ENCODE measurements around the gene LAMTOR2.

Gene LAMTOR2

DNA sequence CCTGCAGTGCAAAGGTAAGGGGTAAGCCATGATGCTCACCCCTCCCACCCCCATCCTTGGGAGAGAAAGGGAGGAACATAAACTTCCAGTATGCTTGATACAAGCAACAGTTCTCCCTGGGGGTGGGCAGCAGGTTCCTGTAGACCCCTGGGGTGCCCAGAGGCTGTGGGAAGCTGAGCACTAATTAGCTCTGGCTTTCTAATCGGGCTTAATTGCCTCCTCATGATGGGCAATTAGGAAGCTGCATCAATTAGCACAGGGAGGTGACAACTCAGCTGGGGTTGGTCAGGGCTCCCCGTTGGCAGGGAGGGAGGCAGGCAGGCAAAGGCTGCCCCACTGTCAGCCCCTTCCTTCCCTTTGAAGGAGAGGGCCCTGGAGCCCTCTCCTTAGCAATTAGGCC lies 44.2 kb downstream of the LAMTOR2 start:
- DNase-seq (ENCODE audit: low read depth, low spot score), result no peak

DNA sequence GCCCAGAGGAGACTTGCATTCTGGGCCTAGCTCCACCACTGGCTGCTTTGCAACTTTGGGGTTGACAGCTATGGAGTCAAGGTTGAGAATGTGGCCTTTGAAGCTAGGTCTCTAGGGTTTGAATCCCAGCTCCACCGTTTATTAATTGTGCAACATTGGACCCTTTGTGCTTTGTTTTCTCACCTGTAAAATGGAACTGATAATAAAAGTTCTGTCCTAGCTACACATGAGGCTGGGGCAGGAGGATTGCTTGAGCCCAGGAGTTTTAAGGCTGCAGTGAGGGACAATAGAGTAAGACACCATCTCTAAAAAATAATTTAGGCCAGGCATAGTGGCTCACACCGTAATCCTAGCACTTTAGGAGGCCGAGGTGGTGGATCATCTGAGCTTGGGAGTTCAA lies 44.7 kb downstream of the LAMTOR2 start:
- no peak for DNase-seq (ENCODE audit: low read depth, low spot score)

DNA sequence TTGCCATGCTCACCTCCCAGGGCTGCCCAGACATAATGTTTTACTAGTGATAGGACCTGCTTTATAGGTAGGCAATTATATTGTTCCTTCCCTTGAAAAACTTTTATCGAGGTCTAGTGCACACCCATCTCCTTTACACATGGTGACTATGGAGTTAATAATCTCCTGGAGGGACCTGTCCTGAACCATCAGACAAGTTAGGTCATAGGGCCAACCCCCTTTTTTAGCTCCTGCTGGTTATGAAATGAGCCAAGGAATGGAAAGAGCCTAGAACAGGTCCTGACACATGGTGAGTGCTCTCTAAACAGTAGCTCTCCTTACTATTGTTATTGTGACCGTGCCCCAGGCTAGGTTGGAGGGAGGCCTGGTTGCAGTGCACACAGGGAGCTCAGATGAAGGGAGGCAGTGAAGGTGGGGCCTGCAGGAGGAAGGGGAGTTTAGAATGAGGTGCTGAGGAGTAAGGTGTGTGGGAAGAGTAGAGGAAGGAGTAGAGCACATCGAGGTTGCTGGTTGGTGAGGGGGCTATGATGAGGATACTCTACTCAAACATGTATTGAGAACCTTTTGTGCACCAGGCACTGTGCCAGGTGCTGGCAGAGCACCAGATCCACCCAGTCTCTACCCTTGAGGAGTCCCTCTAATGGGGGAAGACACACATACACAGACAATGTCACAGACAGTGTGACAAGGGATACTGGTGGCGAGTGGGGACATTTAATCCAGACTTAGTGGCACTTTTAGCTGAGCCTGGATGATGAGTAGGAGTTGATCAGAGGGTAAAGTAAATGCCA lies 45.8 kb downstream of the LAMTOR2 start:
- DNase-seq (ENCODE audit: low read depth, low spot score), result no peak

DNA sequence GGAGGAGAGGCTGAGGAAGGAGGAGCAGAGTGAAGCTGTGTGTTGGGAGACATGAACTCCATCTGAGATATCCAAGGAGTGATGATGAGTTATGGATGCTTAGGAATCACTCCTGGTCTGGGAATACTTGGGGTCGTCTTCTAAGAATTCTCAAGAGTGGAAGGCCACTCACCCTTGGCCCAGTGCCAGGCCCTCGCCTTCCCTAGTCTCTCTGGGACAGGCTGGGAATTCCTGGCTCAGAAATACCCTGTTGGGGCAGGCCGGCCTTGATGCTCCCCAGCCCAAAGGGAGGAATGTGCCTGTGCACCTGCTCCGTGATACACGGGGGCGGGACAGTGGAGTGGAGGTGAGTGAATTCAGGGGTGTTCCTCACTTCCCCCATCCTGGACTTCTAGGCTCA lies 47.3 kb downstream of the LAMTOR2 start:
- no peak for DNase-seq (ENCODE audit: low read depth, low spot score)

DNA sequence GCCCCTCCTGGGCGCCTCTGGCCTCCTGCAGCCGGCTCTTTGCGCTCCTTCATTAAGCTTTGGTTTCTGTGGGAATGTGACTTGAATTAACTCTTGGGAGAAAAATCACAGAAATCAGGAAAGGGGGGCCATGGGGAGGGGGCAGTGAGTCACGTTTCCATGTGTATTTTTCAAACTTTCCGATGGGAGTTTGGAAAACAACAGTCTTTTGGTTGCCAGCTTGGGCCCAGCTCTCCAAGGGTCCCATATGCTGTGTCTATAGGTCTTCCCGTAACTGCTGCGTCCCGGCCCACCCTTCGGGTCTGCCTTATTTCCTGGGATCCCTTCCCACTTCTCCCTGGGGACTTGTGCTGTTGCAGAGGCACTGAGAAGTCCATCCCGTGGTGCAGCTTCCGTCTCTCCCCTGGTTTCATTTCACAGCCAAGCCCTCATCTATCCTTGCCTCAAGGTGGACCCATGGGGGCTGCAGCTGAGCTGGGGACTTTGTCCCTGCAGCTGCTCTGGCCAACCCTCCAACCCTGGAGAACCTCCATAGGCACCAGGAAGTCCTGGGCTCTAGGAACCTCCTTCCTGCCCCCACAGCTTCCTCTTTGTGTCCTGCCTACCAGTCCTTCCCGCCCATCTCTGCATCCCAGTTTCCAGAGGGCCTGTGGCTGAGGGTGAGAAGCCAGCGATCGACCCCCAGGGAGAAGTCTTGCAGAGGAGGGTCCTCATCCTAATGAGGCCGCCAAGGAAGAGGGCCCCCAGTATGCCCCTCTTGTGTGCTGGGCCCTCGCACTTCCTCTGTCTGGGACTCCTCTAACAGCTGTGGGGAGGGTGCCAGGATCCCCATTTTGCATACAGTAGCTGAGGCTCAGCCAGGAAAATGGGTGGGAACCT lies 48.3 kb downstream of the LAMTOR2 start:
- DNase-seq (ENCODE audit: low read depth, low spot score), result no peak

DNA sequence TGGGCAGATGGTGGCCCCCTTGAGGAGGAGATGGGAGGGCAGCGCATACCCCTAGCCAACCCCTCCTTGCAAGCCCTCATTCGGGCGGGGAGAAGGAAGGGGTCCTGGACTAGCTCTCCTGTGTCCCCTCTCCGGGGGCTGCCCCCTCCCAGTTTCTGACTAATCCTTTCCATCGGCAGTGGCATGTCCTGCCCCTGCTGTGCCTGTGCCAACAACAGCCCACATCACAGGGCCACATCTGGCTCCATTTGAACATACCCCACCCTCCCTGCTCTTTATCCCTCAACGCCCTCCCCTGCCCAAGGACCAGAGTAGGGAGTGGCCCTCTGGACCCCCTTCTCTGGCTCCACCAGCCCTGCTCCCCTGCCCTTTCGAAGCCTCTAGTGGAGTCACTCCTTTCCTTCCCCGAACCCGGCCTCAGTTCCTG lies 49.0 kb downstream of the LAMTOR2 start:
- DNase-seq (ENCODE audit: low read depth, low spot score), result no peak

DNA sequence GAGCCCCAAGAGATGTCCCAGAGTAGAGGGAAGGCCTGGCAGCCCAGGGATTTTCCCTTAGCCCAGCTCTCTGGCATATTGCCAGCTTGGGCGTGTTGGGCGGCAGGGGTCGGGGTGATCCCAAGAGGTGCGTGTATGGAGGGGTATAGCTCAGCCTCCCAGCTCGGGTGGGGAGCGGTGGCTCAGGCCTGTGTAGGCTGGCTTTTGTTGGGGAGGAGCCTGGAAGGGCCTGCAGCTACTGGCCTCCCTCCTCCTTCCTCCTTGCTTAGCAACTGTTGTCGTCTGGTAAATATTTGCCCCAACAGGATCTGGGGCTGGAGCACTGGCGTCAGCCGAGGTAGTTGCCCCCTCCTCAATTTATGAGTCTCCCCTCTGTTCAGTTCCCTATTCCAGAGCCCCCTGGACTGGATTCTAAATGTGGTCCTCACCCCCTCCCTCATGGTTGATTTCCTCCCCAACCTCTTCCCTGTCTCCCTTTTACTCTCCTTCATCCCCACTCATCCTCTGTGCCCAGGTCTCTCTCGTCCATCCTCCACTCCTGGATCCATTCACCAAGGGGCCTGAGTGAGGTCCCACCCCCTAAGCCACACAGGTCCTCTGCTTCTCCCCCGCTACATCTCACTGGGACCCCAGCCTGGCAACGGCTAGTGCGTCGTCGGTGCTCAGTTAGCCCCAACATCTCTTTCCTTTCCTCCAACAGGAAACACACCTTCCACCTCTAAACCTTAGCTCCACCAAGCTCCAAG lies 49.7 kb downstream of the LAMTOR2 start:
- DNase-seq (ENCODE audit: low read depth, low spot score), result no peak

DNA sequence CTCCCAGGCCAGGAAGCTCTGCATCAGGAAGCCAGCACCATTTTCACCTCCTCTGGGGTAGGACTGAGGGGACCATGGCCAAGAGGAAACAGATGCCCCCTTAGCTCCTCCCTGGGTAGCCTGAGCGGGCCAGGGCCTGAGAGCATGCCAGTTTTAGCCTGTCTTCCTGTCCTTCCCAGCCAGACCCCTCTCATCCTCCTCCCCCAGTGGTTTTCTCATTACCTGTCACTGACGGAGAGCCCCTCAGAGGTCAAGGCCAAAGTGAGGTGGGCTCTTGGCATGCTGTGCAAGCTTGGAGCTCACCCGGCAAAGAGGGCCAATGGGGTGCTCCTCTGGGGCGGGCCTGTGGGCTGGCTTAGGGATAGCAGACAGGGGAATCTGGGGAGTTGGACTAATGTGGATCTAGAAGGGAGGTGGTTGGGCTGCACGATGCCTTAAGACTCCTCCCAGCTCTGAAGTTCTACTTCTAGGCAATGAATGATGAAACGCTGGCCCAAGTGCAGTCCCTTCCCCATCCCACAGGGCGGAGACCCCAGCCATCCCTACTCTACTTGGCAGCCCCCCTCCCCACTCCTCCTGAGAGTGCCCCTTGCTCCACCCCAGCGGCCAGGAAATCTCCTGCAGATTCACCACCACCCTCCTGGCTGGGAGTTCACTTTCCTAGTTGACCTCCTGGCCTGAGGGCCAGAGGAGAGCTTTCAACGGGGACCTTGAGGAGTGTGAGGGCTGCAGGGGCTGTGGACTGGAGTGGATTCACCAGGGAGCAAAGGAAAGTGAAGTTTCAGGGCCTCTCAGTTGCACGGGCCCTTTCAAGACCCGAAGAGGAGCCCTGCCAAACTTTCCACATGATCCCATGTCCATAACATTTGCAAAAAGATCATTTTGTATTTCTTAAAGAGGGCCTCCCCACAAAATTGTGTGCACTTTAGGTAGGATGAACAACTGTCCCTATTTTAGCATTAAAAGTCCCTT lies 50.6 kb downstream of the LAMTOR2 start:
- DNase-seq (ENCODE audit: low read depth, low spot score), result no peak

DNA sequence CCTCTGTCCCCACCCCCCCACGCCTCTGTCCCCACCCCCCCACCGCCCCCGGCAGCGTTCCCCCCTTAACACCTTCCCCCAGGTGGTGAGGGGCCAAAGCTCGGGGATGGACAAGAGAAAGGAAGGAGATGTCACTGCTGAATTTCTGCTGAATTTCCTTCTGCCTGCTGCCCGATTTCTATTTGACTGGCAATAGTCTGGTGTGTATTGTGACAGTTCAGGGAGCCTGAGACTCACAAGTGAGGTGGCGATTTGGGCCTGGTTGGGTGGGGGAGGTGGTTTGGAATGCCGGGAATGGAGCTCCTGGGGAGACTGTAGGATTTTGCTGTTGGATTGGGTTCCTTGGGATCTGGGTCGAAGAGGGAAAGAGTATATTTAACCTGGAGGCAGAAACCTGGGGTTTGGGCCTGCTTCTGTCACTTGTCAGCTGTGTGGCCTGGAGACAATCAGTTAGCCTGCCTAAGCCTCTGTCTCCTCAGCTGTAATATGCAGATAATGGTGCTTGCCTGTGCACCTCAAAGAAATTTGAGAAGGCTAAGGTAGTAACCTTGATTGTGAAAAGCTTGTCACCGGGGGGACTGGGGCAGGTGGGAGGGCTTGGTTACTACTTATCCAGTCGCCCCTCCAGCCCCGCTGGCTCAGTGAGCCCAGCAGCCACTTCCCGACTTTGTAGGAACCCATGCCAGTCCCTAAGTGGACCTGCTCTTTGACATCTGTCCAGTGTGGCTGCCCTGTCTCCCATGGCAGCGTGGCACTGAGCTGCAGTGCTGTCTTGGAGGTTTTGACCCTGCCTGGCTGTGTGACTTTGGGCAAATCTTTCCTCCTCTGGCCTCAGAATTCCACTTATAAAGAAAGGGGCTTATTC lies 52.3 kb downstream of the LAMTOR2 start:
- DNase-seq (ENCODE audit: low read depth, low spot score), result no peak

DNA sequence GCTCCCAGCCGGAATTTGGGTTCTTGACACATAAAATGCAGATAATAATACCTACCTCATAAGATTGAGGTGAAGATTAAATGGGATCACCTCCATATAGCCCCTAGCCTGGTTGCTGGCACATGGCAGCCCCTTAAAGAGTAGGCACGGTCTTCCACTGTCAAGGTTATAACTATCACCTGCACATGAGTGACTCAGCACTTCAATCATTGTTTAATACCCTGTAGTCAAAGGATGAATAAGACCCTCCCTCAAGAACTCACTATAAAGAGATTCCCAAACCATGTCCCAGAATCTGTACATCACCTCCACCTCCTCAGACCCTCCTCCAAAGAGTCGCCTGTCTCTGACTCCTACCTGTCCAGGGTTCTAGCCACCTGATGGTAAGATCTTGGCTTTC lies 53.5 kb downstream of the LAMTOR2 start:
- no peak for DNase-seq (ENCODE audit: low read depth, low spot score)
